OCI-LY3 (cell line): Measurements from ENCODE around the gene ZBTB32.

Experiments used
- CTCF ChIP-seq: fragments of 200-600, 300-600 bp; sonication (generic); IDR thresholded peaks from 2 replicates; pipeline ENCODE4 v1.5.1; 2014; ENCODE audit warnings: antibody characterized with exemption, low read length, low read depth
- EZH2phosphoT487 ChIP-seq: fragments of 200-600 bp; shearing (Covaris generic); IDR thresholded peaks from 2 replicates; pipeline ENCODE4 v1.6.1; 2018; ENCODE audit warnings: antibody characterized with exemption, mixed run types, low read depth

- TF ChIP-seq CTCF (no peak), EZH2phosphoT487 (no peak)
Measured at GRCh38 chr19:35693422-35693821, 10.9 kb upstream of the ZBTB32 start.
